GM12878 (cell line): ENCODE measurements around the gene ZNF419. TPM values are rescaled to one million over a fixed set of nuclear protein-coding genes. Genes with fewer than 3 reads are reported as not detected.

Experiments used
- ATAC-seq: fragments of 200-7000 bp; cut with Tn5 transposase; 3 replicates; pipeline ENCODE4 v1.9.1; 2020; ENCODE audit warnings: mild to moderate bottlenecking, moderate library complexity
- BruUV-seq: library from RNA; stranded (reverse); fragments of 400-500 nt; replicated peaks from 2 replicates; lab custom pipeline; 2021; lab: Mats Ljungman, UMichigan
- CTCF ChIA-PET: fragments of 300-600 bp; sonication (Branson Sonifier 250); formaldehyde crosslinking; extraction: SDS; loops from one replicate; lab custom pipeline; 2021; ENCODE audit warnings: inconsistent platforms; lab: Yijun Ruan, JAX
- POLR2A ChIA-PET: fragments of 350-600 bp; formaldehyde crosslinking; extraction: SDS; loops from one replicate; lab custom pipeline; 2021; ENCODE audit warnings: inconsistent platforms; lab: Charles Lee
- RAD21 ChIA-PET: fragments of 300-600 bp; sonication (Branson Sonifier 250); formaldehyde crosslinking; loops from one replicate; lab custom pipeline; 2023; ENCODE audit warnings: antibody characterized with exemption; ENCODE audit not compliant: unreplicated experiment; lab: Charles Lee
- SMC1A ChIA-PET: fragments of 300-600 bp; sonication (Branson Sonifier 250); formaldehyde crosslinking; loops from one replicate; lab custom pipeline; 2023; ENCODE audit not compliant: unreplicated experiment, uncharacterized antibody; lab: Charles Lee
- DNase-seq: peaks from one replicate; pipeline ENCODE4 v3.0.0-alpha.2; 2011; ENCODE audit warnings: low read depth, low spot score
- FAIRE-seq: peaks from 3 replicates; lab custom pipeline; 2011; peaks lifted over from hg19 to GRCh38; lab: Jason Lieb, UNC
- H2AFZ ChIP-seq: 2 replicates; pipeline ENCODE4 v1.6.0; 2011; ENCODE audit warnings: low read depth, low read length, control low read depth; ENCODE audit not compliant: control insufficient read depth
- H3K27ac ChIP-seq: 2 replicates; pipeline ENCODE4 v1.5.1; 2011; ENCODE audit warnings: control low read depth; ENCODE audit not compliant: control insufficient read depth, insufficient read depth
- H3K27me3 ChIP-seq, 2 experiments: replicated peaks in 1 of 2; 2 replicates each; pipeline versions ENCODE4 v1.6.0 to v1.6.1; 2011; ENCODE audit warnings: low read length in 1 of 2; ENCODE audit not compliant: control insufficient read depth in 2 of 2, insufficient read depth in 2 of 2
- H3K36me3 ChIP-seq, 2 experiments: 2 replicates each; pipeline ENCODE4 v1.5.1; 2011; ENCODE audit warnings: low read length in 1 of 2; ENCODE audit not compliant: control insufficient read depth in 2 of 2, insufficient read depth in 2 of 2
- H3K4me1 ChIP-seq: 2 replicates; pipeline ENCODE4 v1.6.1; 2011; ENCODE audit warnings: mild to moderate bottlenecking, low read length, moderate library complexity, mixed read lengths; ENCODE audit not compliant: control insufficient read depth, insufficient read depth
- H3K4me2 ChIP-seq: 2 replicates; pipeline ENCODE4 v1.6.0; 2011; ENCODE audit warnings: control low read depth; ENCODE audit not compliant: control insufficient read depth, insufficient read depth
- H3K4me3 ChIP-seq: fragments of 200-600 bp; sonication (generic); 2 replicates; pipeline ENCODE4 v1.5.1; 2016
- H3K79me2 ChIP-seq: 2 replicates; pipeline ENCODE4 v1.6.0; 2011; ENCODE audit warnings: low read length; ENCODE audit not compliant: control insufficient read depth, insufficient read depth
- H3K9ac ChIP-seq: 2 replicates; pipeline ENCODE4 v1.8.0; 2011; ENCODE audit warnings: low read length, control low read depth, mixed read lengths; ENCODE audit not compliant: control insufficient read depth, insufficient read depth
- H3K9me3 ChIP-seq: replicated peaks from 3 replicates; pipeline ENCODE4 v1.5.1; 2011; ENCODE audit warnings: mild to moderate bottlenecking, low read length; ENCODE audit not compliant: control insufficient read depth, insufficient read depth
- H4K20me1 ChIP-seq: 2 replicates; pipeline ENCODE4 v1.6.0; 2011; ENCODE audit not compliant: control insufficient read depth, insufficient read depth
- ATF2 ChIP-seq: IDR thresholded peaks from 2 replicates; pipeline ENCODE4 v1.6.1; 2012; ENCODE audit warnings: low read length, inconsistent platforms
- CTCF ChIP-seq, 3 experiments: IDR thresholded peaks in 2 of 3; conservative IDR thresholded peaks in 1 of 3; 2 replicates each; pipeline ENCODE4 v1.5.1; 2011; ENCODE audit warnings: low read depth in 3 of 3, low read length in 3 of 3, mild to moderate bottlenecking in 3 of 3, control low read depth in 2 of 3, moderate library complexity in 2 of 3, inconsistent platforms in 1 of 3, mixed read lengths in 1 of 3; ENCODE audit not compliant: control insufficient read depth in 2 of 3, insufficient read depth in 1 of 3; ENCODE audit errors: extremely low read depth in 1 of 3
- HSF1 ChIP-seq: fragments of 150-350 bp; IDR thresholded peaks from 2 replicates; pipeline ENCODE4 v1.6.1; 2014; ENCODE audit warnings: mild to moderate bottlenecking, low read depth, low read length
- MXI1 ChIP-seq: fragments of 150-350 bp; IDR thresholded peaks from 2 replicates; pipeline ENCODE4 v1.6.1; 2011; ENCODE audit warnings: low read depth, mild to moderate bottlenecking, inconsistent platforms, low read length, improper control_type of control experiment
- RAD21 ChIP-seq: IDR thresholded peaks from 2 replicates; pipeline ENCODE4 v1.6.1; 2011; ENCODE audit warnings: mild to moderate bottlenecking, low read depth, low read length, moderate library complexity; ENCODE audit not compliant: insufficient read depth
- RAD51 ChIP-seq: fragments of 450-650 bp; IDR thresholded peaks from 2 replicates; pipeline ENCODE4 v1.6.1; 2016; ENCODE audit warnings: moderate library complexity, mild to moderate bottlenecking, inconsistent platforms
- WGBS: methylation state at CpG from one replicate; pipeline ENCODE4 v1.1.6; 2016; ENCODE audit warnings: low lambda C conversion rate; ENCODE audit not compliant: insufficient replicate concordance, insufficient coverage; ENCODE audit errors: missing lambda C conversion rate; 5-methylcytosine and 5-hydroxymethylcytosine counted together
- in situ Hi-C: fragments of 300-500 bp; cut with MboI; formaldehyde crosslinking; loops from 9 replicates; pipeline ENCODE4 v1.14.3; 2018; ENCODE audit warnings: mixed read lengths
- intact Hi-C: fragments of 100-400 bp; cut with micrococcal nuclease; formaldehyde crosslinking; loops from one replicate; pipeline ENCODE4 v1.14.2; 2022; ENCODE audit not compliant: unreplicated experiment
- polyA plus RNA-seq, 11 experiments: library from polyadenylated mRNA; depleted of rRNA in 4 of 11; unstranded in 6 of 11; stranded (reverse) in 5 of 11; fragments of >200 nt; fragmentation: Nextera tagmentation in 4 of 11; fragmentation: Illumina TruSeq in 1 of 11; extraction: Ambion mirVana in 4 of 11; extraction: Trizol in 1 of 11; gene quantifications; 1 replicate in 1 of 11; 2 replicates in 10 of 11; pipeline versions ENCODE4 v1.2.1 to v1.2.3, GENCODE V29; 2011 to 2016; ENCODE audit warnings: inconsistent platforms in 2 of 11, missing spikeins in 2 of 11, low read depth in 1 of 11
- total RNA-seq, 4 experiments: library from RNA; depleted of rRNA in 3 of 4; stranded (reverse); fragments of >200 nt in 3 of 4; fragmentation: Illumina TruSeq in 1 of 4; extraction: Trizol in 1 of 4; gene quantifications; 2 replicates each; pipeline versions ENCODE4 v1.2.1 to v1.2.3, GENCODE V29; 2013 to 2021

ZNF419 gene
- total and polyA plus RNA-seq, 10 of the 15 experiments (the other 5 are each of a cell fraction or from before 2014, with no cell fraction given): 0.98 to 12.8 (median 7.3) TPM

- in situ Hi-C loops: no loop called here
- DNase-seq (no peak), ATAC-seq (no peak), FAIRE-seq (no peak)
- intact Hi-C loops: no loop called here
- Histone ChIP-seq H3K4me3 (no peak overlapping the region), H3K4me2 (no peak overlapping the region), H3K9me3 (peaks cover 16% of the 10 kb centered on the region), H3K36me3 (peaks cover 9 to 10% of the 10 kb centered on the region in 2 experiments; a peak in 3 of 4 replicates), H3K9ac (no peak overlapping the region), H3K27ac (no peak overlapping the region), H3K4me1 (peaks cover 5% of the 10 kb centered on the region; the same call in 1 of the 2 replicates), H4K20me1 (no peaks in the 10 kb centered on the region; the same call in 1 of the 2 replicates), H2AFZ (no peak overlapping the region), H3K27me3 (no peaks in the 10 kb centered on the region), H3K79me2 (peaks cover 19% of the 10 kb centered on the region)
- 88% methylated on average over 9 of the region's 9 CpGs for WGBS
- CTCF ChIA-PET: no interaction called here
- SMC1A ChIA-PET: no interaction called here
- RAD21 ChIA-PET: no interaction called here
- POLR2A ChIA-PET: no interaction called here
- BruUV-seq: no TSS peak
- TF ChIP-seq ATF2 (no peak), CTCF (IDR thresholded peaks at IDR 0.05 in 2 of 3, conservative IDR thresholded peaks at IDR 0.05 in 1 of 3; ENCODE audit: control insufficient read depth in 2 of 3, extremely low read depth in 1 of 3, insufficient read depth in 1 of 3, low read depth in 3 of 3, low read length in 3 of 3) (no peak), RAD51 (no peak), HSF1 (no peak), MXI1 (no peak), RAD21 (no peak)
These were observed 48.6 kb upstream of the ZNF419 start for GRCh38 chr19:57438925-57439324.
